GM23338 (cell line): ENCODE measurements around the gene MRTFA. TPM values are rescaled to one million over a fixed set of nuclear protein-coding genes. Genes with fewer than 3 reads are reported as not detected.
A peak's percentile ranks its signal among the peaks of the same experiment; 100 is the strongest.

Experiments
- ATAC-seq: fragments of 200-7000 bp; cut with Tn5 transposase; 3 replicates; pipeline ENCODE4 v1.9.1; 2020
- DNase-seq: peaks from one replicate; pipeline ENCODE4 v3.0.0-alpha.2; 2015; ENCODE audit warnings: low spot score
- H2AFZ ChIP-seq: fragments of 200-600 bp; sonication (generic); 2 replicates; pipeline ENCODE4 v1.8.0; 2016; ENCODE audit warnings: antibody characterized with exemption, mild to moderate bottlenecking, moderate library complexity
- H3F3A ChIP-seq: fragments of 200-600 bp; sonication (generic); replicated peaks from 2 replicates; pipeline ENCODE4 v1.8.0; 2017; ENCODE audit warnings: antibody characterized with exemption, mixed run types, low read depth
- H3K27ac ChIP-seq: fragments of 200-600 bp; sonication (generic); 2 replicates; pipeline ENCODE4 v1.6.1; 2016; ENCODE audit warnings: low read depth
- H3K27me3 ChIP-seq: fragments of 200-600 bp; sonication (generic); 2 replicates; pipeline ENCODE4 v1.8.0; 2016; ENCODE audit warnings: mild to moderate bottlenecking, mixed run types, moderate library complexity; ENCODE audit not compliant: insufficient read depth
- H3K36me3 ChIP-seq: fragments of 200-600 bp; sonication (generic); 2 replicates; pipeline ENCODE4 v1.8.0; 2016; ENCODE audit warnings: mild to moderate bottlenecking; ENCODE audit not compliant: insufficient read depth
- H3K4me1 ChIP-seq: fragments of 200-600 bp; sonication (generic); 2 replicates; pipeline ENCODE4 v1.8.0; 2016; ENCODE audit warnings: mild to moderate bottlenecking, moderate library complexity; ENCODE audit not compliant: insufficient read depth
- H3K4me2 ChIP-seq: fragments of 200-600 bp; sonication (generic); 2 replicates; pipeline ENCODE4 v1.7.1; 2017; ENCODE audit warnings: mixed run types
- H3K4me3 ChIP-seq: fragments of 200-600 bp; sonication (generic); 2 replicates; pipeline ENCODE4 v1.6.1; 2016; ENCODE audit warnings: mixed run types
- H3K79me2 ChIP-seq: fragments of 200-600 bp; sonication (generic); replicated peaks from 2 replicates; pipeline ENCODE4 v1.8.0; 2017; ENCODE audit warnings: mild to moderate bottlenecking; ENCODE audit not compliant: insufficient read depth
- H3K9me2 ChIP-seq: fragments of 200-600 bp; sonication (generic); 2 replicates; pipeline ENCODE4 v1.8.0; 2017; ENCODE audit not compliant: insufficient read depth
- H4K20me1 ChIP-seq: fragments of 200-600 bp; sonication (generic); replicated peaks from 2 replicates; pipeline ENCODE4 v1.8.0; 2017; ENCODE audit warnings: mild to moderate bottlenecking; ENCODE audit not compliant: insufficient read depth
- H3K27ac Mint-ChIP-seq: 2 replicates; pipeline ENCODE4 v1.8.0; 2020; ENCODE audit warnings: inconsistent platforms, mild to moderate bottlenecking, moderate library complexity, mixed read lengths
- H3K27me3 Mint-ChIP-seq: 3 replicates; pipeline ENCODE4 v1.8.0; 2022; ENCODE audit warnings: low read depth, mild to moderate bottlenecking, moderate library complexity, mixed read lengths, inconsistent platforms; ENCODE audit not compliant: insufficient read depth, poor library complexity
- H3K36me3 Mint-ChIP-seq: 3 replicates; pipeline ENCODE4 v1.8.0; 2021; ENCODE audit warnings: low read depth, mild to moderate bottlenecking, inconsistent platforms, moderate library complexity, mixed read lengths
- H3K4me1 Mint-ChIP-seq: 3 replicates; pipeline ENCODE4 v1.8.0; 2020; ENCODE audit warnings: mild to moderate bottlenecking, inconsistent platforms, mixed read lengths
- H3K4me3 Mint-ChIP-seq: 3 replicates; pipeline ENCODE4 v1.8.0; 2021; ENCODE audit warnings: moderate library complexity, mild to moderate bottlenecking, inconsistent platforms, mixed read lengths
- H3K9me3 Mint-ChIP-seq: 3 replicates; pipeline ENCODE4 v1.8.0; 2020; ENCODE audit warnings: moderate library complexity, mild to moderate bottlenecking, inconsistent platforms, mixed read lengths
- EZH2 ChIP-seq: fragments of 200-600 bp; sonication (generic); IDR thresholded peaks from one replicate; pipeline ENCODE4 v1.8.0; 2017; ENCODE audit warnings: antibody characterized with exemption, mild to moderate bottlenecking, low read depth; ENCODE audit not compliant: unreplicated experiment
- EZH2phosphoT487 ChIP-seq: fragments of 200-600 bp; sonication (generic); IDR thresholded peaks from one replicate; pipeline ENCODE4 v1.8.1; 2018; ENCODE audit warnings: antibody characterized with exemption; ENCODE audit not compliant: unreplicated experiment
- JUNB ChIP-seq: IDR thresholded peaks from one replicate; pipeline ENCODE4 v1.6.1; 2016; ENCODE audit warnings: antibody characterized with exemption; ENCODE audit not compliant: unreplicated experiment
- POLR2AphosphoS5 ChIP-seq: IDR thresholded peaks from 2 replicates; pipeline ENCODE4 v1.6.1; 2016; ENCODE audit warnings: antibody characterized with exemption, low read depth
- ZNF462 ChIP-seq: fragments of 250-450 bp; sonication (Bioruptor Pico); IDR thresholded peaks from 2 replicates; pipeline ENCODE4 v1.5.0; 2020; ENCODE audit warnings: mild to moderate bottlenecking, moderate library complexity
- polyA plus RNA-seq: library from polyadenylated mRNA; unstranded; fragments of >200 nt; fragmentation: Nextera tagmentation; extraction: Ambion mirVana; gene quantifications from 2 replicates; pipeline ENCODE4 v1.2.1, GENCODE V29; 2016
- total RNA-seq: library from RNA; depleted of rRNA; stranded (reverse); fragments of >200 nt; shearing (Covaris generic); gene quantifications from 2 replicates; pipeline ENCODE4 v1.2.3, GENCODE V29; 2014

Gene MRTFA
- total and polyA plus RNA-seq, 2 experiments from 2014 or later = 18.1 to 92.4 TPM

GRCh38 chr22:40504285-40505249 lies 132.0 kb downstream of the MRTFA start:
- Mint-ChIP-seq H3K36me3 (peaks cover 21% of the 10 kb centered on the region), H3K4me3 (no peak overlapping the region; the same call in 2 of the 3 replicates), H3K27me3 (peaks cover 7% of the 10 kb centered on the region), H3K4me1 (peaks cover 2% of the 10 kb centered on the region; the same call in 2 of the 3 replicates), H3K27ac (no peak overlapping the region), H3K9me3 (peaks cover 21% of the 10 kb centered on the region)
- Histone ChIP-seq H3F3A (no peaks in the 10 kb centered on the region), H3K4me1 (0 out of 2 replicates have a peak, but pooled peaks cover 2% of the 10 kb centered on the region), H2AFZ (no peak overlapping the region), H3K36me3 (no peaks in the 10 kb centered on the region), H3K4me3 (no peak overlapping the region), H4K20me1 (no peaks in the 10 kb centered on the region; the same call in 1 of the 2 replicates), H3K27ac (0 out of 2 replicates have a peak overlapping the region, but pooled peaks have one; percentile 5), H3K79me2 (no peaks in the 10 kb centered on the region; the same call in 1 of the 2 replicates), H3K4me2 (no peak overlapping the region), H3K27me3 (no peaks in the 10 kb centered on the region), H3K9me2 (no peaks in the 10 kb centered on the region)
- no peak for TF ChIP-seq ZNF462 (CRISPR knock-in tag)
- TF ChIP-seq EZH2phosphoT487 = no peak
- TF ChIP-seq EZH2 = no peak
- TF ChIP-seq POLR2AphosphoS5 = no peak
- TF ChIP-seq JUNB = no peak
- ATAC-seq (no peak), DNase-seq (no peak)
